GM18508 (cell line): ENCODE data around the gene WDPCP.
"Not testable (repeated sequence)": the region's sequence is repeated elsewhere in the genome, so short reads cannot be mapped to it uniquely, and the experiment has no call there.

Source experiments
- ATAC-seq: cut with Tn5 transposase; IDR thresholded peaks from one replicate; pipeline ENCODE4 v1.9.1; 2021; ENCODE audit warnings: moderate number of reproducible peaks; ENCODE audit not compliant: insufficient read depth, unreplicated experiment

Gene WDPCP, protein sequence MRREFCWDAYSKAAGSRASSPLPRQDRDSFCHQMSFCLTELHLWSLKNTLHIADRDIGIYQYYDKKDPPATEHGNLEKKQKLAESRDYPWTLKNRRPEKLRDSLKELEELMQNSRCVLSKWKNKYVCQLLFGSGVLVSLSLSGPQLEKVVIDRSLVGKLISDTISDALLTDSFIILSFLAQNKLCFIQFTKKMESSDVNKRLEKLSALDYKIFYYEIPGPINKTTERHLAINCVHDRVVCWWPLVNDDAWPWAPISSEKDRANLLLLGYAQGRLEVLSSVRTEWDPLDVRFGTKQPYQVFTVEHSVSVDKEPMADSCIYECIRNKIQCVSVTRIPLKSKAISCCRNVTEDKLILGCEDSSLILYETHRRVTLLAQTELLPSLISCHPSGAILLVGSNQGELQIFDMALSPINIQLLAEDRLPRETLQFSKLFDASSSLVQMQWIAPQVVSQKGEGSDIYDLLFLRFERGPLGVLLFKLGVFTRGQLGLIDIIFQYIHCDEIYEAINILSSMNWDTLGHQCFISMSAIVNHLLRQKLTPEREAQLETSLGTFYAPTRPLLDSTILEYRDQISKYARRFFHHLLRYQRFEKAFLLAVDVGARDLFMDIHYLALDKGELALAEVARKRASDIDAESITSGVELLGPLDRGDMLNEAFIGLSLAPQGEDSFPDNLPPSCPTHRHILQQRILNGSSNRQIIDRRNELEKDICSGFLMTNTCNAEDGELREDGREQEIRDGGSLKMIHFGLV

DNA sequence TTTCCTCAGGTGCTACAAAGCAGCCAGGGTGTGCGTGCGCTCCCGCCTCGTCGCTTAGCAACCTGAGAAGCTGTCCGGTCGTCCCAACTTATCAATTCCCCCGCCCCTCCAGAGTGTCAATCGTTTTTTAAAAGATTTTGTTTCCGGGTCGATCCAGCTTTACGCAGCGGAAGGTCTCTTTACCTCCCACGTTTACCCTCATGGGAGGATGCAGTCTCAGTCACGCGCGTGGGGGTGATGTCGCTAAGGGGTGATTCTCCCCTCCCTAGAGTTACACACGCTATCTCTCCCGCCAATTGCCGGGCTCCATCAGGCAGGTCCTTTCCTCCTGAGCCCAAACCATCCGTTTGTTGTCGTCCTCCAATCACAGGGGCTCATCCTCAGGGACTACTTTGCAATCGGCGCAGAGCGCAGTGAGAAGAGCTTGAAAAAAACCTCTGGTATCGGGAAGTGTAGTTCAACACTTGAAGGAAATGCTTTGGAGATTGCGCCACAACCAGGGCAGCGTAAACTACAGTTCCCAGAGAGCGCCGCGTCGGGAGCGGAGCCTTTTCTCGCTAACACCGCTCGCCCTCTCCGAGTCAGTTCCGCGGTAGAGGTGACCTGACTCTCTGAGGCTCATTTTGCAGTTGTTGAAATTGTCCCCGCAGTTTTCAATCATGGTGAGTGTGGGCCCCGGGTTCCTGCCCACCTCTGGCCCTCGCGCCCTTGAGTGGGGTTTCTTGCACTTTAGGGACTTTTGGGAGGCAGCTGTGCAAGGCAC lies at the start of gene WDPCP, which contains the start of gene MDH1:
WDPCP (minus strand) TSS at position 93 of the 763 bp plus-strand sequence. CDS start 206 bp downstream, outside the sequence.
MDH1 (plus strand) TSS at position 579 of the 763 bp plus-strand sequence; CDS start at position 660, 81 bp downstream.
- ATAC-seq = peak; percentile 78

DNA sequence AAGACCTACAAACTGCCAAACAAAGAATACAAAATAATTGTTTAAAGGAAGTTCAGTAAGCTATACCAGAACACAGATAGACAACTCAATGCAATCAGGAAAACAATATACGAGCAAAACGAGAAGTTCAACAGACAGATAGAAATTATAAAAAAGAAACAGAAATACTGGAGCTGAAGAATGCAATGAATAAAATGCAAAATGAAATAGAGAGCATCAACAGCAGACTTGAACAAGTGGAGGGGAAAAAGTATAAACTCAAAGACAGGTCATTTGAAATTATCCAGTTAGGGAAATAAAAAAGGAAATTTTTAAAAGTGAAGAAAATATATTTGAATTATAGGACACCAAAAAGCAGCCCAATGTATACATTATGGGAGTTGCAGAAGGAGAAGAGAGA lies 44.1 kb upstream of the WDPCP start:
- no peak for ATAC-seq

DNA sequence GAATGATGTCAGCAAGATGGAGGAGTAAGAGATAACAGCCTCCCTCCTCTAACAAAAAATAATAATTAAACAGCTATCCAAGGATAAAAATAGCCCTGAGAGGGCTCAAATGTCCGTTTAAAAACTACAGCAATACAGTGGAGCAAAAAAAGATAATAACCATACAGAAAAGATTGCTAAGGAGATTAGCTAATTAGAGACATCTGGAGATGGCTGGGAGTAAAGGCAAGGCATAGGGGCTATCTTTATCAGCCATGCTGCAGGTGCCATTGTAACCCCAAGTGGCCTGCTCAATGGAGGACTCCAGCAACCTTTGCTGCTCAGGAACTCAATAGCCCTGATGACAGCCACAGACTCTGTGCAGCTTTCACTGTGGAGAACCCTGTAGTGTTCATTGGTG lies 43.2 kb upstream of the WDPCP start:
- no peak for ATAC-seq

DNA sequence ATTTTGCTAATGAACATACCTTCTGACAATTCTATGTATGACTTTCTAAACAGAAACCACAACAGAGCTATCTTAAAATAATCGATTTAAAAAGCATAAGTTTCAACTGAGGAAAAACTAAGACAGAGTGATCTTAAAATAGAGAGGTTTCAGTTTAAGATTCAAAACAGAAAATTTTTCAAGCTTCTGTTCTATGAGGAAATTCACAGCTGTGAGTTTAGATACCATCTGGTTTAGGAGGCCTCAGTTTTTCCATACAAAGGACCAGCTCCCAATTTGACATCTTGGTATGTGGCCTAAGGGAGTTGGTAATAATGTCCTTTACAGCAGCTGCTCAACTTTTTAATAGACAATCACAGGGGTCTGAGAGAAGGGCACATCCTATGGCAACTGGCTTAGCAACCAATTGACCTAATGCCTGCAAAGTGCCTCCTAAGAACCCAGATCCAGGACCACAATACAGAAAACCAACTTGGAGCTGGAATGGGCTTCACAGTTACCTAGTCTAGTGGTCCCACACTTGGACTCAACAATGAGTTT lies 40.2 kb upstream of the WDPCP start:
- no peak for ATAC-seq

DNA sequence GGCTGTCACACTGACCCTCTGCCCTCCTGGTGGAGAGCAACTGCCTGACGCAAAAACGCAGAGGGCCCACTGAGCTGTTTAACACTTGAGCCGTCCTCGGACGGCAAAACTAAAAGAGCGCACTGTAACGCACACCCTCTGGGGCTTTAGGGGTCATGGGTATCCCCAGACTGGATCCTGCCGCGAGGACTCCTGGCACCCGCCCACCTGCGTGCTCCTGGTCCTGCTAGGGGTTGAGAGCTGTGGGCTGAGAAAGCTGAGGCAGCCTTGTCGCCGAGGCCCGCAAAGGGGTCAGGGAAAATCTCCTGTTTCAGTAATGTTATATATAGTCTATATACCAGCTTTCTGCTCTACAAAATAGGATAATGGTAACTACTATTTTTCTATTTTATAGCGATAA lies 39.6 kb upstream of the WDPCP start:
- ATAC-seq = no peak

DNA sequence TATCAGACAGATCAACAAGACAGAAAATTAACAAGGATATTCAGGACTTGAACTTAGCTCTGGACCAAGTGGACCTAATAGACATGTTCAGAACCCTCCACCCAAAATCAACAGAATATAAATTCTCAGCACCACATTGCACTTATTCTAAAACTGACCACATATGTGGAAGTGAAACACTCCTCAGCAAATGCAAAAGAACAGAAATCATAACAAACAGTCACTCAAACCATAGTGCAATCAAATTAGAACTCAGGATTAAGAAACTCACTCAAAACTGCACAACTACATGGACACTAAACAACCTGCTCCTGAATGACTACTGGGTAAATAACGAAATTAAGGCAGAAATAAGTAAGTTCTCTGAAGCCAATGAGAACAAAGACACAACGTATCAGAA lies 35.5 kb upstream of the WDPCP start:
- not testable (repeated sequence) for ATAC-seq

DNA sequence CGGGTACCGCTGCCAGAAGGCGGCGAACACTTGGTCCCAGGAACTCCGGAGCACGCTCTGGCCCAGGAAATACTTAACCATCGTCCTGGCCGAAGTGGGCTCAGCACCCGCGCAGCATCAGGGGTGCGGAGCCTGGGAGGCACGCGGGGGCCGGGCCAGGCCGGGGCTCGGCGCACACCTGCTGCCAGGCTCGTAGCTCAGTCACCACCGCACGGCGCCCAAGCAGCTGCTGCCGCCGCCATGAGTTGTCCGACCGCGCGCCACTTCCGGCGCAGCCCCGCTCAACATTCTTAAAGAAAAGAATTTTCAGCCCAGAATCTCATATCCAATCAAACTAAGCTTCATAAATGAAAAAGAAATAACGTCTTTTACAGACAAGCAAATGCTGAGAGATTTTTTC lies 34.5 kb upstream of the WDPCP start:
- ATAC-seq = no peak

DNA sequence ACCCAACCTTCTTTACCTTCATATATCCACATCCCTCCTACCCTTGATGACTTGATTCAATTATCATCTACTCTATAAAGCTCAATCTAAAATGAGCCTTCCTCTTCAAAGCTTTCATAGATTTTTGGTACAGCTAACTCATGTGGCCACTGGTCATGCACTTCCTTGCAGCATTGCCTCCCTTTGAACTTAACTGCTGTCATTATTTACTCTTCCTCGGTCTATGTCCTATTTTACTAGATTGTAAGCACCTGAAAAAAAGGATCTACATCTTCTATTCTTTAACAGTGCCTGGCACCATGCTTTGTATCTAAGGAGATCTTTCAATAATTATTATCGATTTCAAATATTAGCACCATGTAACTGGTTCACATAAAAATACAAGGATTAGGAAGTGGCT lies 31.1 kb upstream of the WDPCP start:
- no peak for ATAC-seq

DNA sequence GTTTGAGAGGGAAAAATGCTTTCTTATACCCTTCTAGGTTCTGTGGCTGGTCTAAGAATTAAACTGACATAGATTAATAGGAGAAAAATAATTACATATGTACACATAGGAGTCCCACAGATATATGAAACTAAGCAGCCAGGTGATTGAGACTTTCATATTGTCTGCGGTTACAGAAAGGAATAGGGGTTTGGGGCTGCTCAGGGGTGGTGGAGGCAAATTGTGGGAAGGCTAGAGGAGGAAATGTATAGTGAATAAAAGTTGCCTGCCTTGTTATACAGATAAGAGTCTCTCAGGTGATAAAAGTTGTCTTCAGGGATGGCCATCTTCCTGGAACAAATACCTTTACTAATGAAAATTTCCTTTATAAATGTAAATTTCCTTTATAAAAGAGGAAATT lies 29.1 kb upstream of the WDPCP start:
- no peak for ATAC-seq

DNA sequence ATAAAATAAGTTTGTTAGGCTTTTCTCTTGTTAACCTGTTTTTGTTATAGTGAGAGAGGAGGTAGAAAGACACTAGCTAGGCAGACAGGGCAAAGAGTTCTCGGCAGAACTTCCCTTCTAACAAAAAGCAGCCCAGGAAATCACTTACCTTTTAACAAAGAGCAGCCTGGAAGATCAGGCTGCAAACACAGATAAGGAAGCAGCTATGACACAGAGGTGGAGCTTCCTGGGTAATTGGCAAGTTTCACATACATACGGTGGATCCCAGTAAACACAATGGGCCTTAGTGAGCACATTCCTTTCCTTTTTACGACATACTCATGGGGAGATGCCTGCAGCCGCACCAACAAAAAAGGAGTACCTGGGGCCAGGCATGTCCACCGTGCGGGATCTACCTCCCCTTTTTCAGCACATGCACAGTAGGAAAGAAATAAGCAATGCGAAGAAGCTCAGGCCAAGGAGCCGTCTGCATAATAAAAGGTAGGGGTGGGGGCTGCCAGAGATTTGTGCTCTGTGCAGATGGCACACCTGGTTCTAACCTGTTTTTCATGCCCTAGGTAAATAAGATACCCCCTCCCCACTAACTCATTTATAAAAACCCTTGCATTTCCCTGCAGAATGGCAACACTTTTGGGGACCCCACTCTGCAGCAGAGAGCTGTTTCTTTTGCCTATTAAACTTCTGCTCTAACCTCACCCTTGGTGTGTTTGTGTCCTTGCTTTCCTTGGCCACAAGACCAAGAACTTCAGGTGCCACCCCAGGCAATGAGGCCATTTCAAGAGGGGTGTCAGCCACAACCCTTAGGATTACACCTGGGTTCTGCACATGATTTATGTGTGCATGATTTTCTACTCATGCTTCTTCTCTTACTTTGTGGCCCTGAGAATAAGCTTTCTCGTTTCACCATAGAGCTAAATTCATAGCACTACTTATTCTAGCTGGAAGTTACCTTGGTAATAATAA lies 27.0 kb upstream of the WDPCP start:
- ATAC-seq = no peak

DNA sequence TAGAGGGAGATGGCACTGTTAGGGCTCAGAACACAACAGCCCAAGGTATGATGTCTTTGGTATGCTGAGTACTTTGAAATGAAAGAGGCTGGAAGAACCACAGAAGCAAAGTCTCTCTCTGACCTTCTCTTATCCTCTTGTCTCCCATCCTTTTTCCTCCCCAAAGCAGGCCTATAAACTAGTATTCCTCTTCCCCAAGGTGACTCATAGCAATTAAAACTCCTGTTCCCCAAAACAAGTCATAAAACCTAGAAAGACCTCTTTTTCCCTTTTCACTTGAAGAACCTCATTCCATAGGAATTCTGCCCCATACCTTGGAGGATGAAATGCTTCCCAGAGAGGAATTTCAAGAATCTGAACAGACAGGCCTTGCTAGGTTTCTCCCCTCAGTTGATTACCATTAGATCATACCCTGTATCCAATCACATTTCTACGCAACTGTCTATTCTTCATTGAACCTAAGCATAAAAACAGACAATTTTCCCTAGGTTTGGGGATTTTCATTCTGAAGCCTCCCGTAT lies 26.2 kb upstream of the WDPCP start:
- no peak for ATAC-seq

DNA sequence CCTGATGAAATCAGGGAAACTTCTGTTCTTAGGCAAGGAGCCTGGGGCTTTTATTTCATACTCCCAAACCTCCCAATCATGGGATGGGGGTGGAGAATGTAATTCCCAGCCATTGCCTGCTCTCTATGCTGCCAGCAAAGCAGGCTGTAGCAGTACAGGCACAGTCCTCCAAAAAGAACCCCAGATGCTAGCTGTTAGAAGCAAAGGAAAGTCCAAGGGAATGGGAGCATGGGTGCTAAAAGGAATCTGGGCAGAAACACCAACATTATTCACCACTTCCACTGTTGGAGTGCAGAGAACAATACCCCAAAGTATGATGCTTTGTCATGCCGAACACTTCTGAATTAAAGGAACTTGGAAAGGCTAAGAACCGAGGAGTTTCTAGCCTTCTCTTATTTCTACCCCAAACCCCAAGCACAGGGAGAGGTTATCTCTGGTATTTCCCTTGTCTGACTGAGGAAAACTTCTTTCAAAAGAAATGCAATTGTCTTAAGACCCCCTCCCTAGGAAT lies 25.2 kb upstream of the WDPCP start:
- no peak for ATAC-seq

DNA sequence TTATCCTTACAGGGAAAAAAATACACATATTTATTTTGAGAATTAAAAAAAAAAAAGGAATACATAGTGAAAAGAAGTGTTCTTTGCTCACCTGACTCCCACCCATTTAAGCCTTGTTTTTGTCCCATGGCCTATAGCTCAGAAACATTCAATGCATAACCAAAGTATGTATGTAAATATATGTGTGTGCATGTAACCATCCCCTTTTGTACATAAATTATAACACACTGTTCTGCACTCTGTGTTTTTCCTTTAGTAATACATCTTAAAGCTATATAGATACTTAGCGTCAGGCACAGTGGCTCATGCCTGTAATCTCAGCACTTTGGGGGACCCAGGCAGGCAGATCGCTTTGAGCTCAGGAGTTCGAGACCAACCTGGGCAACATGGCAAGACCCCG lies 22.2 kb upstream of the WDPCP start:
- ATAC-seq = no peak

DNA sequence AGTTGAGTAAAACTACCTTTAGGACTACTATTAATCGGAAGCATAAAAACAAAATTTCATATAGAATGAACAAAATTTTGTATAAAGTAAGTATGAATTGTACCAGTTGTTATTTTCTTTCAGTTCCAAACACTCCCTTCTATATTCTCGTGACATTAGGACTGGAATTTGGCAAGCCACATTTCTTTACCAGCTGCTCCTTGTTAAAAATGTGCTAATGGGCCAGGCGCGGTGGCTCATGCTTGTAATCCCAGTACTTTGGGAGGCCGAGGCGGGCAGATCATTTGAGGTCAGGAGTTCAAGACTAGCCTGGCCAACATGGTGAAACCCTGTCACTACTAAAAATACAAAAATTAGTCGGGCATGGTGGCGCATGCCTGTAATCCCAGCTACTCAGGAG lies 20.6 kb upstream of the WDPCP start:
- not testable (repeated sequence) for ATAC-seq

DNA sequence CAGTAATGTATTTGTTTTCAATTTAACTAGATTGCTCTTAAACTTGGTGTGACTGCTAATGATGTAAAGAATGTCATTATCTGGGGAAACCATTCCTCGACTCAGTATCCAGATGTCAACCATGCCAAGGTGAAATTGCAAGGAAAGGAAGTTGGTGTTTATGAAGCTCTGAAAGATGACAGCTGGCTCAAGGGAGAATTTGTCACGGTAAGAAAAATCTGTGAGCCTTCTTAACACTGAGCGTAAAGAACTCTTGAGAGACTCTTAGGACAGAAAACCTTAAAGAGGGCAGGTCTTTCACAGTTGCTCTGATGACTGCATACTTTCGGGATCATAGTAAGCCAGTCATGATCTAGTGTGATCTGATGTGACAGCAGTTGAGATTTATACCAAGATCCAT lies 16.4 kb upstream of the WDPCP start:
- no peak for ATAC-seq

DNA sequence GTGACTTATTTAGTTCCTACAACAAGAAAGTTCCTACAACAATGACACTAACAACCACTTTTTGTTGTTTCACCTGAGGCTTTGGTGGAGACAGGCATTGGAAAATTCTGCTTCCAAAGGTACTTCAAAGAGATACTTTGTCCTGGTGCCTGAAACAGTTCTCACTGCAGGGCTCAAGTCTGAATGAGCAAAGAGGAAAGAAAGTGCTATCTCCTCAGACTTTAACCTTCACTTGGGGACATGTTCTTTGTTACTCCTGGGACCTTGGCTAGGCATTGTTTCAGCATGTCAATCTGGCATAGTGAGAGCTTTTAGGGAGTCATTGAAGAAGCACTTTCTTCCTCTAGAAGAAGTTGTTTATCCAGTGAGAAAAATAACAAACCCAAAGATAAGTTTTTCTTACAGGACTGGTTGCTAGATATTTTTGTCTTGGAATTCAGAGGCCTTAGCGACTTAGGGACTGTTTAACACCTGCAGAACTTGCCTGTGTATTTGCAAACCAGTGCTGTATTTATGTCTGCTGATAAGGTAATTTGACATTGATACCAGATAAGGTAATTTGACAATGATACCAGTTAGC lies 12.7 kb upstream of the WDPCP start:
- ATAC-seq = no peak

DNA sequence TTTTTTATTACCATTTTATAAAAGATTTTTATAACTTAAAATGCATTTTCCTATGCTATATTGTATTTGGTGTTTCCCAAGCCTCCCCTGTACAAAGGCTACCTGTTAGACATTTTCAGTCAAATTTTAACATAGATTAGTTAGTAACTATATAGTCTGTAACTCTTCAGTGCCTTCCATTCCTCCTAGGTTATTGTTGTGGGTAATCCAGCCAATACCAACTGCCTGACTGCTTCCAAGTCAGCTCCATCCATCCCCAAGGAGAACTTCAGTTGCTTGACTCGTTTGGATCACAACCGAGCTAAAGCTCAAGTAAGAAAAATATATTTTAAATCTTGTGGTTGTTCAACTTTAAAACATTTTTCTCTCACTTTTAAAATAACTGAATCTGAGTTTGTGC lies 10.7 kb upstream of the WDPCP start:
- no peak for ATAC-seq

DNA sequence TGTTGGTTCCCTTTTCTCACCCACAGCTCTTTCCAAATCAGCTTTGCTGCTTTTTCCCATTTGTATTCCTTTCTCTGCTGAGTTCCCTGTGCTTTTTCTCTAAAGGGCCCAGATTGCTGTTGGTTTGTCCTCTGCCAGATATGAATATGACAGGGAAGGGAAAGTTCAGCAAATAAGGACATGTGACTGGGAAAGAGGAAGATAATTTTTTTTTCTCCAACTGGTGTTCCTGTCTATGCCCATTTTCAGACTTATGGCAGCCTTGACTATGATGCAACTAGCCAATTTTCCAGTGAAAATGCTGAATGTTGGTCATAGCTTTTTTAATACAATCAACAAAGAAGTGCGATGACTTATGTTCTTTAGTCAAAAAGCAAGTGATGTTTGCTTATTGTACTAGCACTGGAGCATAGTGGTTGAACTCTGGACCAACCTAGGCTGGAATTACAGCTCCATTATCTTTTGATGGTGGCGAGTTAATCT lies 8.2 kb upstream of the WDPCP start:
- ATAC-seq = no peak

DNA sequence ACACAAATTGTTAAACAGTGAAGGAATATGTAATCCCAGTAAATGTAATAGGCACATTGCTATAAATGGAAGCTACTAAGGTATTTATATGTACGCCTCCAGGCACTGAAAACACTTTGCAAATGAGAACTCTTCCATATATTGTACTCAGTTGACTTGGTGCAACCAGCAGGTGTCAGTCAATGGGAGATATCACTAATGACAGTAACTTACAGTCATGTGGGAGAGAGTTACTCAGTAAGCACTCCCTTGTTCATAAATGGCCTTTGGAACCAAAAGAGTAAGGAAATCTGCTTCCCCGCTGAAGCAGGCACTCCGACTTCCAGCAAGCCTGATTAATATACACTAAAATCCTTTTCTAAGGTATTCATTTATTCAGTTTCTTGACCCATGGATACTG lies 6.4 kb upstream of the WDPCP start:
- no peak for ATAC-seq
